NCI-H524 (cell line): ENCODE measurements around the gene MEF2B.
"Not testable (repeated sequence)": the region's sequence is repeated elsewhere in the genome, so short reads cannot be mapped to it uniquely, and the experiment has no call there.

ENCODE experiments used
- DNase-seq, 2 experiments: peaks; one replicate each; lab custom pipeline; 2025; lab: John Stamatoyannopoulos, UW

Gene MEF2B

DNA sequence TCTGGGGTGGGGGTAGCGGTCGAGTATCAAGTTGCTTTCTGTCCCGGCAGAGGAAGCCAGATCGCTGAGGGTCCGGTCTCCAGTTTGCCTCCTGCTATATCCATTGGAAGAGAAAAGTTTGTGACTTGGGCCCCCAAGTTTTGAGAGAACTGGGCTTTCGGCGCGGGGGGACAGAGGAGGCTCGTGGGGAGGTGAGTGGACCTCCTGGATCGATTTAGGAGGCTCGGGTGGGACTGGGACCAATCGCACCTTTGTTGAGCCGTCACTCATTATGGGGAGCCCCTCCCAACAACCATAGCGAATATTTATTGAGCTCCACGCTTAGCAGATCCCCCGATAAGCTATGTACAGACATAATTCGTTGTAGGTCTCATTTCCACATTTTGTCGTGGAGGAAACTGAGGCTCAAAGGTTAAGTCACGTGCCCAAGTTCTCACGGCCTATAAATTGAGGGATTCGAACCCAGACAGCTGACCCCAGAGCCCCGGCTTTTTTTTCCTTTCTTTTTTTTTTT, 22.9 kb upstream of the MEF2B start:
- DNase-seq = peak in 1 of 2 experiments; percentile 56

- peak; percentile 100 for DNase-seq
Measured at GRCh38 chr19:19192078-19192882, 22.2 kb upstream of the MEF2B start, which contains the start of the genes BORCS8 and RFXANK. BORCS8 (minus strand) TSS chr19:19192152; CDS start chr19:19192117, 35 bp downstream. RFXANK (plus strand) TSS chr19:19192258; CDS start chr19:19193947, 1,689 bp downstream.

- DNase-seq = no peak
Measured at GRCh38 chr19:19191768-19192077, 21.7 kb upstream of the MEF2B start.

DNA sequence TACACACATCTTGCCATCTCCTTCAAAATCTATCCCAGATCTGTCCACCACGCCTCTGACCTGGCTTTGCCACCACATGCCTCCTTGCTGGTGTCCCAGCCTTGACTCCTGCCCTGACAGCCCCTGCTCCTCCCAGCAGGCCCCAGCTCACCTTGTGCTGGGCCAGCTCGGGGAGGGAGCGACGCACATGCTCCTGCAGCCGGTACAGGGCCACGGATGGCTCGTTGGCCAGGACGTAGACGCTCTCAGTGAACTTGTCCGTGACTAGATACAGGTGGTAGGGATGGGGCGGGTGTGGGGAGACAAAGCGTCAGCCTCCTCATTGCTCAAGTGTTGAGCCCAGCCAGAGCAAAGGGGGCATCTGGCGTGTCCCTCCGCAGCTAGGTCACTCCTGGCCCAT, 16.7 kb upstream of the MEF2B start:
- no peak for DNase-seq

GRCh38 chr19:19185853-19186740, 16.0 kb upstream of the MEF2B start:
- peak; percentile 72 to 80 for DNase-seq

DNA sequence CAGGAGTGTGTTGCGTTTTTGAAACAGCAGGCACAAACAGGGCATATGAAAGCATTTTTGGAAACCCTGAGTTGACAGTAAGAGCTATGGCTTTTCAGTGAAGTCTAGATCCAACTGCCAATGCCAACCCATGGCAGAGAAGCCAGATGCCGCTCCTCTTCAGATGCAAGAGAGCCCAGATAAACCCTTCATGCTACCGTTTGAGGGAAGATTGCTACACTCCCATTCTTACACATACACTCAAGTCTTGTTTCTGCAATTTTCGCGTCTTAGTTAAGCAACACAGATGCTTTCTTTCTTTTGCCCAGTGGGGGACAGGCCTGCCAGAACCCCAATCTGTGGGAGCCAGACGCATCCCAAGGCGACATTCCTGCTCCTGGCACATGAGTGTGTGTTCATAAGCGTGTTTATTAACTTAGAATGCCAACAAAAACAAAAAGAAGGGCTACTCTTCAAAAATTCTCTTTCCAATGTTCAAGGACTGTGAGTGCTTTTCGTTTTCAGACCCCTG, 11.5 kb upstream of the MEF2B start:
- no peak for DNase-seq

- DNase-seq = peak in 1 of 2 experiments; percentile 27
Measured at GRCh38 chr19:19179548-19180441, 9.7 kb upstream of the MEF2B start.

- DNase-seq = no peak
Measured at GRCh38 chr19:19176950-19177349, 6.9 kb upstream of the MEF2B start.

GRCh38 chr19:19173243-19173642, 3.2 kb upstream of the MEF2B start:
- DNase-seq = not testable (repeated sequence)

DNA sequence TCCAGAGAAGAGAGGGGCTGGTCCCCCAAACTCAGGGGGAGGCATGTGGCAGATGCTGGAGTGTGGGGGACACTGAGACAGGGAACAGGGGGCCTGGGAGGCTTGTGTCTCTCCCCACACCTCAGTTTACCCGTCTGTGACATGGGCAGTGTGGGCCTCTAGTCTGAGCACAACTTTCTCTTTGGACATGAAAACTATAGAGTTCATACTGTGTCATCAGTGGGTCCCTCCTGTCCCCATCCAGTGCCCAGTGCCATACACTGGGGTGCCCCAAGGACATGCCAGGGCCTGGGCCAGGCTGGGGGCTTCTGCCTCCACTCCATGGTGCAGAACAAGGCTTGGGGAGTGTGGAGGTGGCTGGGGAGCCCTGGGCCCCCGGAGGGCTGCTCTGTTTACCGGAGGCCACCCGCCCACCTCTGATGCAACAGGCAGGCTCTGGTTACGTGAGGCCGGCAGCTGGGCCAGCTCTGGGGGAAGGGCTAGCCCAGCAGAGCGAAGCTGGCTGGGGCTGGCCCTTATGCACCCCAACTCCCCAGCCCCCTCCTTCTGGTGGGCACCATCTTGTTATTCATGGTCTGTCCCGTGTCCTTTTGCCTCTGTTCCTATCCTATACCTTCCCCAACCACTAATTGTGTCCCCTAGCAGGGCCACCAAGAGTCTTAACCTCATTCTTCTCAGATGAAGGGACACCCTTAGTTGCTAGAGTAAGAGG, 1.9 kb upstream of the MEF2B start:
- DNase-seq = no peak

DNA sequence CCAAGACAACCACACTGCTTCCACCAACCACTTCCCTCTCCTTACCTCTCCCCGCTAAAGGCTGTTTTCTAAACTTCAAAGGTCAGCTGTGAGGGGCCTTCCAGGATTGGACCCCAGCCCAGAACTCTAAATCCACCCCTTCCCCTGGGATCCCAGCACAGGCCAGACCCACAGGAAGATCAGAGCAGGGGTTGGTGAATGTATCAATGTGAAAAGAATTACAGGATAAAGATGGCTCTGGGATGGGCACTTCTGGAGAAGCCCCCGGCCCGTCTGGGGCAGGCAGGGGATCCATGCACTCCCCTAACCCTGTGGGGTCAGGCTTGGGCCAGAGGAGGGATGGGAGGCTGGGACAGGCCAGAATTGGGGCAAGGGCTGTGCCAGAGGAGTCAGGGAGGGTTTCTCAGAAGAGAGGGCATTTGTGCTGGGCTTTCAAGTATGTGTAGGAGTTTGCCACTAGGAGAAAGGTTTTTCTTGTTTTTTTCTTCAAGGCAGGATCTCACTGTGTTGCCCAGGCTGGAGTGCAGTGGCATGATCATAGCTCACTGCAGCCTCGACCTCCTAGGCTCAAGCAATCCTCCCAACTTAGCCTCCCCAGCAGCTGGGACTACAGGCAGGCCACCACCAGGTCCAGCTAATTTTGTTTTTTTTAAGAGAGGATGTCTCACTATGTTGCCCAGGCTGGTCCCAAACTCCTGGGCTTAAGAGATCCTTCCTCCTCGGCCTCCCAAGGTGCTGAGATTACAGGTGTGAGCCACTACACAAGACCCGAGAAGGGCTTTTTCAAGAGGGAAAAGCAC, 1.0 kb upstream of the MEF2B start:
- no peak for DNase-seq

- no peak for DNase-seq
Measured at GRCh38 chr19:19169236-19170052, 619 bp downstream of the MEF2B start.

- no peak for DNase-seq
Measured at GRCh38 chr19:19167612-19168011, 2.5 kb downstream of the MEF2B start.

GRCh38 chr19:19165396-19165795, 4.7 kb downstream of the MEF2B start:
- no peak for DNase-seq

DNA sequence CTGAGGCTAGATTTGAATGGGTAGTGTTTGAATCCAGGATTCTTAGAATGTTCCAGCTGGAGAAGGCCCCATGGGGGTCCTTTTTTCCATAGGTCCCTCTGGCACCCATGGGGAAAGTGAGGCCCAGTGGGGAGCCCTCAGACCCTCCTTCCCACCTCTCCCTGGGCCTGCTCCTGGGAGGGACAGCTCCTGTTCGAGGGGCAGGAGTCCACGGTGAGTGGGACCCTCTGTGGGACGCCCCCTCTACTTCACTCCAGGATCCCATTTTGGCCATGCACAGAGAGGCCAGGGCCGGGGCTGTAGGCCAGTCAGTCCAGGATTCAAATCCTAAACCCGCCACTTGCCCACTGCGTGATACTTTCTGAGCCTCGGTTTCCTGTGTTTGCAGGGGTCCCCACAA, 7.6 kb downstream of the MEF2B start:
- DNase-seq = no peak

- no peak for DNase-seq
Measured at GRCh38 chr19:19160461-19161035, 9.5 kb downstream of the MEF2B start.

- no peak for DNase-seq
Measured at GRCh38 chr19:19159534-19159933, 10.5 kb downstream of the MEF2B start.

DNA sequence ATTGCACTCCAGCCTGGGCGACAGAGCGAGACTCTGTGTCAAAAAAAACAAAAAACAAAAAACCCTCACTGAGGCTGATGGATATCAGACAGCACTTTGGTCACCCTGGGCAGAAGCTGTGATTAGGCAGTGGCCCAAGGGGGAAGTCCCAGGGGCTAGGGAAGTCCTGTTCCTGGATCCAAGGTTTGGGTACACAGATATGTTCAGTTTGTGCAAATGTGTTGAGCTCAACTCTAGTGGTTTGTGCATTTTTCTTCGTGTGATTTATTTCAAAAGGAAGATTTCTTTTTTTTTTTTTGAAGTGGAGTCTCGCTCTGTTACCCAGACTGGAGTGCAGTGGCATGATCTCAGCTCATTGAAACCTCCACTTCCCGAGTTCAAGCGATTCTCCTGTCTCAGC, 12.3 kb downstream of the MEF2B start:
- DNase-seq = no peak
